GM19043 (cell line): ENCODE data around the gene TGFBR3.

Experiments used
- ATAC-seq: cut with Tn5 transposase; IDR thresholded peaks from one replicate; pipeline ENCODE4 v1.9.1; 2021; ENCODE audit warnings: low read depth; ENCODE audit not compliant: unreplicated experiment

TGFBR3 gene

DNA sequence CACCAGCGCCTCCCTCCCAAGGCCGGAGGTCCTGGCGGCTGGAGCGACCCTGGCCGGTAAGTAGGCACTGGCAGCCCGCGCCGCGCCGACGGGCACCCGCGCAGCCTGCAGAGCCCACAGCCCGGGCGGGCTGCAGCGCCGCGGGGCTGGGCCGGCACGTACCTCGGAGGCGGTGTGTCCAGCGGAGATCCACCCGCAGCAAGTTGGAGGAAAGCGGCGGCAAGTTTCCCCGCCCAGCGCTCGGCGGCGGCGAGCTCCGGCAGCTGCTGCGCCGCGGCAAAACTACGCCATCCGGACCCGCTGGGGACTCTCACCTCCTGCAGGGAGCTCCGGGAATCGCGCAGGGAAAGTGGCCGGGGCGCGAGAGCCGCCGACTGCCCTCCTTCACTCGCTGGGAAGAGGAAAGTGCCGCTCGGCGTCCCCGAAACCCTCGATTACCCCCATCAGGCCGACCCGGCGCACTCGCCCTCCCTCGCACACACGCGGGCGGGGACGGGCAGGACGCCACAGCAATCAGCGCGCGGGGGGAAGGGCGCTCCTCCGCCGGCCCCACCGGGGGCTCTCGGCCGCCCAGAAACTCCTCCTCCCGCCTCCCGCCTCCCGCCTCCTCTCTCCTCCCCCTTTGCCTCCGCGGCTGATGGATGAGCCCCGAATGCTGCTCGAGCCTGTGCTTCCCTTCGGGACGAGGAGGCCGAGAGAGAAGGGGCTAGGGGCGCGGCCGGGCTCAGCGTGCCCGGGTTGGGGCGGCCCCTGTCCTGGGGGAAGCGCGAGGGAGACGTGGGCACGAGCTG, at the start of gene TGFBR3:
TGFBR3 (minus strand) TSS at position 436 of the 791 bp plus-strand sequence. CDS start 24,620 bp downstream, outside the sequence.
- ATAC-seq = peak; percentile 52

DNA sequence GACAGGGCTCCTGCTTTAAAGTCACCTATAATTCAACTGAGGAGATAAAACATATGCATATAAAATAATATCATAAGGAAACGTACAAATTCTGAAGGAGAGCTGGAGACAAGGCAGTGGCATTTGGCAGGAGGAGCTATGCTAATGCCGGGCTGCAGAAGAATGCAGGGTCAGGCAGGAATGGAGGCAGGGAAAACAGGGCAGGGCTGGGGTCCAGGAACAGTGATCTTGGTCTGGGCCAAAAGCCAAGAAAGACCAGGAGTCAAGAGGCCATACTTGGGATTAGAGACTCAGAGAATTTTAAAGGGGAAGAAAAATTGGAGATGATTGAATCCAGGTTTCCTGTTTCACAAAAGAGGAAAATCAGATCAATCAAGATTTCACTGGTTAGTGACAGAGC, 43.3 kb upstream of the TGFBR3 start:
- no peak for ATAC-seq

DNA sequence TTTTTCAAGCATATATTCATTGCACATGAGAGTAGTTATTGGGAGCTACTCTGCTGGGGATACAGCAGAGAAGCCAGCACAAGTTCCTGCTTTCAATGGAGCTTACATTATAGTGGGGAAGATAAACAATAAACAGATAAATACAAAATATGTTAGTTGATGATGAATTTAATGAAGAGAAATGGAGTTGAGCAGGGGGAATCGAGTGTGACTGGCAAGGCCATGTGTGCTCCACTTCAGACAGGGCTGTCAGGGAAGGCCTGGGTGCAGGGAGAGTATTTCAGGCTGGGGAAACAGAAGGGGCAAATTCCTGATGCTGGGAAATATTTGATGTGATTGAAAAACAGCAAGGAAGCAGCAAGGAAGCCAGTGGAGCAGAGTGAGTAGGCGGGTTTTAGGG, 42.1 kb upstream of the TGFBR3 start:
- no peak for ATAC-seq

DNA sequence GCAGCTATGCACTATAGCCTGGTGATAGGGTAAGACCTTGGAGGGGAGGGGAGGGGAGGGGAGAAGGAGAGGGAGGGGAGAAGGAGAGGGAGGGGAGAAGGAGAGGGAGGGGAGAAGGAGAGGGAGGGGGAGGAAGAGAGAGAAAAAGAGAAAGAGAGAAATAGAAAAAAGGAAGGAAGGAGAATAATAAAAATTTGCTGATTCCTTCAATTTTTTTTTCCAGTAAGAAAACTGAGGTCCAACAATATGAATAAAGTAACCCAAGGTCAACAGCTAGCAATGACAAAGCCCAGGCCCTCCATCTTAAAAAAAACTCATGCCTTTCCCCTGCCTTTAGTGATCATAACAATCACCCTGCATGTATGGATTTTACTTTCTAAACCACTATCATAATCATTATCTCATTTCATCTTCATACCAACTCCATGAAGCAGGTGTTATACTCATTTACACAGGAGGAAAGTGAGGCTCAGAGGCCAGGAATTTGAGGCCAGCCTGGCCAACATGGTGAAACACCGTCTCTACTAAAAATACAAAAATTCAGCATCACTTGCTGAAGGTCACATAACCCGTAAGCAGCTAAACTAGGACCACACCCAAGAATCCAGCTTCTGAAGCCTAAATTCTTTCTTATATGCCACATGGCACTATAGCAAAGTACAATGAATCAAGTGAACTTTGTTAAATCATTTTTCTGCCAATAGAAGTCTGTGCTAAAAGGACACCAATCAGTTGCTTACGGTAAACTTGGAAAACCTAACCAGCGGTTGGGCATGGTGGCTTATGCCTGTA, 39.9 kb upstream of the TGFBR3 start:
- no peak for ATAC-seq

DNA sequence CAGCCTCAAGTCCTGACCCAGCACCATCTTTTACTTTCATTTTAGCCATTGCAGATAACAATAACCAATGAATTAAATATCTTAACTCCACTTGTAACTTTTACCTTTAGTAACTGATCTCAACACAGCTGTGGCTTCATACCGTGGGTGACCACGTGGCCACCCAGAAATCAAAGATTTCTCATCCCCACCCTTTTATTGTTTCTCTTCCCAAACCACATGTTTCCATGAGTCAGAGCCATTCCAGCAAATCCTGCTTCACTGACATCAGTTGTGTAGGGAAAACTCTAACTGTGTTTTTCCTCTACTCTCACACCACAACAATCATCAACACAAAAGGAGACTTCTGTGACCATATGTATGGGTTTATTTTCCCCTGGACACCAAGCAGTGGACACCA, 38.2 kb upstream of the TGFBR3 start:
- no peak for ATAC-seq

DNA sequence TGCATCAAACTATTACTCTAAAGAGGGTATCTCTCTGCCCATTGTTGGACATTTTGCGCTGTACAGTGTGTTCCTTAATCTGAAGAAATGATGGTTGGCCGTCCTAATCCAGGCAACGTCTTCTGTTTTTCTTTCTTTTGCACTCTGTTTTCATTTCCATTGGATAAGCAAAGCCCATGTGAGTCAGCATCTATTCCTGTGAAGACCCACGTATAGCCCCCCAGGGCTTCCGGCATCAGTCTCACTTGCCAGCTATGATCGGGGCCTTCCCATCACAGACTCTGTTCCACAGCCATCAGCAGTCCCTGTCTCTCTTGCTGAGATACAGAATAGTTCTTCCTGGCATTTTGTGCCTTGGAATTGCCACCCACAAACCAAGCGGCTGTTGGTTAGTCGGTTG, 34.0 kb upstream of the TGFBR3 start:
- ATAC-seq = no peak

DNA sequence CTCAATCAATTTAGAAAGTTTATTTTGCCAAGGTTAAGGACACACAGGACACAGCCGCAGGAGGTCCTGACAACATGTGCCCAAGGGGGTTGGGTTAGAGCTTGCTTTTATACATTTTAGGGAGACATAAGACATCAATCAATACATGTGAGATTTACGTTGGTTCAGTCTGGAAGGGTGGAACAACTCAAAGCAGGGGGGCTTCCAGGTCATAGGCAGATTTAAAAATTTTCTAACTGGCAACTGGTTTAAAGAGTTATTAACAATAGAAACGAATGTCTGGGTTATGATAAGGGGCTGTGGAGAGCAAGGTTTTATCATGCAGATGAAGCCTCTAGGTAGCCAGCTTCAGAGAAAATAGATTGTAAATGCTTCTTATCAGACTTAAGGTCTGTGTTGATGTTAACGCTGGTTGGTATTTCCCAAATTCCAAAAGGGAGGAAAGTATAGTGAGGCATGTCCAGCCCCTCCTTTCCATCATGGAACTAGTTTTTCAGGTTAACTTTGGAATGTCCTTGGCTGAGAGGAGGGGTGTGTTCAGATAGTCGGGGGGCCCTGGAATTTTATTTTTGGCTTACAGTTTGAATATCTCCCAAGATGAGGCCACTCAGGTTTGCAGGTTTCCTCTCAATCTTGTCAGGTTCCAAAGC, 31.0 kb upstream of the TGFBR3 start:
- no peak for ATAC-seq

DNA sequence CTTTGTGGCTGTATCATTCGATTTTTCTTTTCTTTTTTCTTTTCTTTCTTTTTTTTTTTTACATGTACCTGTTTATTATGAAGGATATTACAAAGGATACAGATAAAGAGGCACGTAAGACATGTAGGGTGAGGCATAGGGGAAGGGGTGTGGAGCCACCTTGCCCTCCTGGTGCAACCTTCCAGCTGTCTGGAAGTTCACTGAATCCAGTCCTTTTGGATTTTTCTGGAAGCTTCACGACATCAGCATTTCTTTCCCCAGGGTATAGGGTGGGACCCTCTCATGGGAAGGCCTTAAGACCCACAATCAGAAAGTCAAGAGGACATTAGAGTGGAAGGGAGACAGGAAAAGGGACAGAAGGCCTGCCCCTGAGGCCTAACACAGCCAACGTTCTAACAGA, 30.1 kb upstream of the TGFBR3 start:
- ATAC-seq = no peak

DNA sequence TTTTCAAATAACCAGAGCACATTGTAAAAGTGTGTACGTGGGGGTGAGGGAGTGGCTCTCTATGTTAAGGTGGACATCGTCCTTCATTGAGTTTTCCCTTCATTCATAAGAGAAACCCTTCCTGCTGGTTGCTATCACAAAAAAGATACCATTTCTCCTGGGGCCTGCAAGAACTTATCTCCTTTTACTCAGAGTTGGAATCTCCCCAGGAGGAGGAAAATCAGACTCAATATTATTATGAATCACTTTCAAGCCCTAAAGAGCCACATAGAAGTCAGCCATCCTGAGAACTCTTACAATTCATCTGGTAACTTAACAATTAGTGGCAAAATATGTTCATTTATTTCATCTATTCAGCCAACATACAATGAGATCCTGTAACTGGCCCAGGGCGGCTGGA, 27.1 kb upstream of the TGFBR3 start:
- ATAC-seq = no peak

DNA sequence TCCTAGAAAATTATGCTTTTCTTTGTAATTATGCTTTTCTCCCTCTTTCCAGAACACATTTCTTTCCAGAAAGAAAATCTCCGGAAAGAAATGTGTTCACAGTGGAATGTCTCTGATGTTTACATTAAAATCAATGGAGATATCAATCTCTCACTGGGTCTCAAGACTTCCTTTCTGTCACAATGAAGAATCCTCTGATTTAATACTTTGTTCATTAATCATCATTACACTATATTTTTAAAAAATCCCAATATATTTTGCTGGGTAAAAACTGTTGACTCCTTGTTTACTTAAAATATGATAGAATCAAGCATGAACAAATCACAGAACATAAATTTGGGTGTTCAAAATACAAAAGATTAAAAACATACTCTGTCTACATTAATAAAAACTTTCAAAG, 26.3 kb upstream of the TGFBR3 start:
- no peak for ATAC-seq

DNA sequence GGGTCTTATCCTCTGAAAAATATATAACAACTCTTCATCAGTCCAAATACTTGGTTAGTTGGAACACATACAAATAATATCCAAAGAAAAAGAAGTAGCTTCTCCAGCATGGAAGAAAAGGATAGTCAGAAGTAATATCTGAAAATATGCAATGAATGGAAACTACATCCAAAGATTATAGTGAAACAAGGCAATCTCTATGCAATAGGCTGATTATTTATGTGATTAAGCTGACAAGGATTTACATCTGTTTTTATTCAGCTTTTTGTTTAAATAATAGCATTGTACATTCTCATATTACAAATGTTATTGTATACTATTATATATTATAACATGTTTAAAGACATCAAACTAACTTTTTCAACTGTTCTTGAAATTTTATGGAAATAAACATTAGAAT, 15.3 kb upstream of the TGFBR3 start:
- ATAC-seq = no peak

DNA sequence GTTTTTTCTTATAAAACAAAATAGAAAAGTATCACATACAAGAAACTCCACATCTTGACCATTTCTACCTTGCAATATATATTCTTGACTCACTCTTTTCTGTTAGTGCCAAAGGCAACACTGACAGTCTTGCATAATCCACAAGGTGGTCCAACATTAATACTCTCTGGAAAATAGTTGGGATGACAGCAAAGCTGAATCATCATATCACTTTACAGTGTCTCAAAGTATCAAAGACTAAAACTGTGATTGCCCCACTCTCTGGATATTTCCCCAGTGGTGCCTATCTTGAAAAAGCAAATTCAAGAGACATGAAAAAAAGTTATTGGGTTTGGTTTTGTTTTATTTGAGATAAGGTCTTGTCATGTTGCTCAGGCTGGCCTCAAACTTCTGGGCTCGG, 14.6 kb upstream of the TGFBR3 start:
- no peak for ATAC-seq

DNA sequence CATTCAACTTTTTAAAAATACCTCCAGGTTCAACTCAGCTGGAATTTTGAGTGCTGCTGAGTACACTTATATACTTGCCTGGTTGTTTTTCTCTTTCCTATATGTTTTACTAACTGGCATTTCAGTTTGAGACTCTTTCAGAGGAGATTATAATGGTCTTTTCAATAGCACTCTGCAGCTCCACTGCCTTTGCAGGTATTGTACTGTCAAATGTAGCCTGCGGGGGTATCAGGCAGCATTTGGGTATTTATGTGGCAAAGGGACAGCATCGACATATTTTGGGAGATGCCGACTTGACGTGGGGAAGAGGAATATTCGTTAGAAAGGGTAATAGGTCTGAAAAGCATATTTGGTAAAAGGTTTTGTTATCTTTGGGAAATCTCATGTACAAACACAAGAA, 11.1 kb upstream of the TGFBR3 start:
- ATAC-seq = no peak

DNA sequence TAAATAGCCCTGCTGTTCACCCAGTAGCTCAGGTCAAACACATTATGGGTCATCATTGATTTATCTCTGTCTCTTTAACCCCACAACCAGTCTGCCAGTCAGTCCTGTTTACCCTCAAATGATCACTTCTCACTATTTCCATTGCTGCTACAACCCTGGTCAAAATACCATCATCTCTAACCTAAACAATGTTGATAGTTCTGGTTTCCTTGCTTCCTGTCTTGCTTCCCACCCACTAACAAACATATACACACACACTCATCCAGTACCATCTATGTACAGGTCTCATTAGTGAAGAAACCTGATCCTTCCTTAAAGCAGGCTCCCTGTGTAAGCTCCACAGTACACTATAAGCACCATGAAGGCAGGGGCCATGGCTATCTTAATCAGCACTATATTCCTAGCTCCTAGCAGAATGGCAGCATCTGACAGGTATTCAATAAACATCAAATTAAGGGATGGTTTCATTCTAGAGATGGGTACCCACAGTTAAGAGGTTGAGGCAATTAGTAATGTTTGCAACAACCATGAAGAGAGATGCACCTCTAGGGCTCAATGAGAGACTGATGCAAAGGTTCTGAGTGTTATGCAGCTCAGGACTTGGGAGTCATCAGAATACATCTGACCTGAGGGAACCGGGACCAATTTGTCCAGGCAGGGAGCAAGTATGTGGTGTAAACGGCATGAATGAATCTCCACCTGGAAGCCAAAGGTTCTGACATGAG, 10.0 kb upstream of the TGFBR3 start:
- no peak for ATAC-seq

DNA sequence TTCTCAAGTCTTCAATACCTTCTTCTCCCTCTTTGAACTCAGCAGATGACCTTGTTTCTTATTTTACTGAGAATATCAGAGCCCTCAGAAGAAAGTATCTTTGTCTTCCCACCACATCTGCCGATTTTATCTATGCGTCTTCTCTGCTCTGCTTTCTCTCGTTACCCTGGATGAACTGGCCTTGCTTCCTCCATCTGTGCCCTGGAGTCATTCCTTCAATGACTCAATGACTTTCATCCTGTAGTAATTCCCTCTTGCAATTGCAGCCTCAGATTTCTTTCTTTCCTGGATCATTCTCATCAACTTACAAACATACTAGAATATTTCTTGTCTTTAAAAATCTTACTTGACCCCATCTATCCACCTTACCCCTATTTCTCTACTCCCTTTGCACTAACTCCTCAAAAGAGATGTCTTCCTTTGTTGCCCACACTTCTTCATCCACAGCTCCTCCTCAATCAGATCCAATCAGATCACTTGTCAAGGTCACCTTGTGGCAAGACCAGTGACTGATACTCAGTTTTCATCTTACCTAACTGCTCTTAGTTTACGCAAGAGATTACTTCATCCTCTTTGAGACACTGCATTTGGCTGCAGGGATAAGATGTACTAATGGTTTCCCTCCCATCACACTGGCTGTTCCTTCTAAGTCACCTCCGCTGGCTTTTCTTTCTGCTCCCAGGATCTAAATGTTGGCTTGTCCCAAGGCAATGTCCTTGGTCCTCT, 8.2 kb upstream of the TGFBR3 start:
- no peak for ATAC-seq

DNA sequence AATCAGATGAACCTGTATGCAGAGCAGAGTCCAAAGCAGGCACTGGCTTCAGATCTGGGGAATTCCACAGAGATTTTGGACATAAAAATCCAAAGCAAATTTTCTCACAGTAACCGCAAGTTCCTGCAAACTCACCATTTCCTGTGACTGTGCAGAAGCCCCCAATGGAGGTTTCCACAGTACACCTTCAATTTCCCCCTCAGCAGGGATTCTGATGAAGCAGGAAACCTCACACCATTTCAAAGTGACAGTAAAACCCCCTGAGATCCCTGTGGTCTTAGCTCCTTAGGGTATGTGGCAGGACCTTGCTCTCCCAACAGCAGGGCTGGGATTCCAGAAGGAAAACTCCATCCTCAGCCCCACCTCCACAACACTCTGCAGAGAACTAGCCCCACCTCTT, 6.0 kb upstream of the TGFBR3 start:
- ATAC-seq = no peak

DNA sequence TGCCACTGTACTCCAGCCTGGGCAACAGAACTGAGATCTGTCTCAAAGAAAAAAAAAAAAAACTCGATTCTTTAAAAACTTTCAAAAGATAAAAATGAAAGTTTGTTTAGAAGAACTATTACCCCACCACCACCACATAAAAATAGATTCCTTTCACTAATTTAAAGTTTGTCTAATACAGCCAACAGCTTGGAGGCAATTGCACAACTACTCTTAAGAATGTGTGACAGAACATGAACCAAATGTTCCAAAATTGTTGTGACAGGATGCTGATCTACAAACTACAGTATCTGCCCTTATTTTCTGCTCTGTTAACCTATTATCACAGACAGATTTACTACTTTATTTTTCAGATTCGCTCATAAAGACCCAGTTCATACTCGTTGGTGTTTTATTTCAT, 5.5 kb upstream of the TGFBR3 start:
- no peak for ATAC-seq

DNA sequence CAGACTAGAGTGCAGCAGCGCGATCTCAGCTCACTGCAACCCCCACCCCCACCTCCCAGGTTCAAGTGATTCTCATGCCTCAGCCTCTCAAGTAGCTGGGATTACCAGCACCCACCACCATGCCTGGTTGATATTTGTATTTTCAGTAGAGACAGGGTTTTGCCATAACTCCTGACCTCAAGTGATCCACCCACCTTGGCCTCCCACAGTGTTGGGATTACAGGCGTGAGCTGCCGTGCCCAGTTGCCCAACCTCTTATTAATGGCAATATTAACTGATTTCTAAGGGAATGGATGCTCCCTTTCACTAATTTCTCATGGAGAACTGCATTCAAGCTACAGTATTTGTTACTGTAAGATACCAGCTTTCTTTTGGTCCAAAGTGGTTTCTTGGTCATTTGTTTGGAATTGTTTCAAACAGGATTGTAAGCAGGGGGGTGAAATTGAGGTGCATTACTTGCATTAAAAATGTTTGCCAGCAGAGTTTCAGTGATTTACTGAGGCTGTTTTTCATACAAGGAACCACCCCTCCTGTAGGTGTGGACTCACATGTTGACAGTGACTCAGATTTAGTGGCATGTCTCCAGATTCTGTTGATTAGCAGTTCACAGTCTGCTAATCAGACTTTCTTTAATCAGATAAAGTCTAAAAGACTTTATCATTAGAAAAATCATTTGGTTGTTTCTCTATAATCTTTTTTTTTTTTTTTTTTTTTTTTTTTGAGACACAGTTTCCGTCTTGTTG, 3.9 kb upstream of the TGFBR3 start:
- ATAC-seq = no peak

DNA sequence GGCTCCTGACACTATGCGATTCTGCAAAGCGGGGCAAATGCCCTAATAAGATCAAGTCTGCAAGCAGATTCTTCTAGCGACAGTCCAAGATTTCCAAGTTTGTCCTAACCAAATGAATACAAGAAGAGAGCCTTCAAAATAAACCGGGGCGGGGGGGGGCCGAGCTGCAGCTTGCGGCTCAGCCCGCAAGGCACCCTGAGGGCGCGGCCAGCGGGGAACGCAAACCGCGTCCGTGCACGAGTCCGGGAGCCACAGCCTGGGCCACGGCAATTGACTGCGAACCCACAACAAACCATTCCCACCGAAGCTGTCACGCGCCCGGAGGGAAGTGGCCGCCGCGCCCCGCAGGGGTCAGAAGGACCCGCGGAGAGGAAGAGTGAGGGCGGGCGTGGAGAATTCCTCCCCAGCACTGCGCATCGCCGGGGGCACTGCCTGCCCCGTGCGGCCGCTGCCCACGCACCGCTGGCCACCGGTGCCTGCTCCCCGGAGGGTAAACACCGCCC, 687 bp downstream of the TGFBR3 start:
- peak; percentile 4 for ATAC-seq
